GDM1 (cell line): ENCODE results near the gene ZNF578.
"Not testable (repeated sequence)": the region's sequence is repeated elsewhere in the genome, so short reads cannot be mapped to it uniquely, and the experiment has no call there.

Source experiments
- DNase-seq: peaks from one replicate; lab custom pipeline; 2025; lab: John Stamatoyannopoulos, UW

ZNF578 gene

GRCh38 chr19:52453324-52454094 lies at the start of gene ZNF578:
ZNF578 (plus strand) TSS chr19:52453553; CDS start chr19:52501846, 48,293 bp downstream.
- DNase-seq: no peak

GRCh38 chr19:52410276-52410675 lies 43.1 kb upstream of the ZNF578 start:
- DNase-seq: no peak

- DNase-seq: no peak
These were observed 37.6 kb upstream of the ZNF578 start for GRCh38 chr19:52415711-52416110.

GRCh38 chr19:52428937-52429336 lies 24.4 kb upstream of the ZNF578 start, which contains the start of gene ZNF534:
ZNF534 (plus strand) TSS chr19:52429148; CDS start chr19:52431475, 2,327 bp downstream.
- no peak for DNase-seq

- no peak for DNase-seq
These were observed 11.2 kb upstream of the ZNF578 start for GRCh38 chr19:52442179-52442578.

GRCh38 chr19:52444506-52444905 lies 8.8 kb upstream of the ZNF578 start:
- DNase-seq: no peak

- no peak for DNase-seq
These were observed 2.1 kb upstream of the ZNF578 start for GRCh38 chr19:52451241-52451640.

- no peak for DNase-seq
These were observed 11.6 kb downstream of the ZNF578 start for GRCh38 chr19:52464798-52465470.

GRCh38 chr19:52473655-52474350 lies 20.4 kb downstream of the ZNF578 start:
- no peak for DNase-seq

GRCh38 chr19:52474351-52475127 lies 21.2 kb downstream of the ZNF578 start:
- no peak for DNase-seq

GRCh38 chr19:52484111-52484743 lies 30.9 kb downstream of the ZNF578 start:
- not testable (repeated sequence) for DNase-seq

GRCh38 chr19:52485064-52485463 lies 31.7 kb downstream of the ZNF578 start:
- not testable (repeated sequence) for DNase-seq

GRCh38 chr19:52485561-52486240 lies 32.3 kb downstream of the ZNF578 start:
- DNase-seq: not testable (repeated sequence)

GRCh38 chr19:52492201-52492993 lies 39.0 kb downstream of the ZNF578 start:
- no peak for DNase-seq

GRCh38 chr19:52492994-52493470 lies 39.7 kb downstream of the ZNF578 start:
- DNase-seq: no peak

GRCh38 chr19:52494518-52494917 lies 41.2 kb downstream of the ZNF578 start:
- DNase-seq: no peak

- no peak for DNase-seq
These were observed 45.2 kb downstream of the ZNF578 start for GRCh38 chr19:52498571-52498970.

GRCh38 chr19:52500474-52500873 lies 47.1 kb downstream of the ZNF578 start:
- not testable (repeated sequence) for DNase-seq

GRCh38 chr19:52500991-52501390 lies 47.6 kb downstream of the ZNF578 start:
- not testable (repeated sequence) for DNase-seq

GRCh38 chr19:52507266-52507665 lies 53.9 kb downstream of the ZNF578 start:
- no peak for DNase-seq
